HG02885 (cell line): ENCODE data around the gene TIGD7.
A peak's percentile ranks its signal among the peaks of the same experiment; 100 is the strongest.
"Not testable (repeated sequence)": the region's sequence is repeated elsewhere in the genome, so short reads cannot be mapped to it uniquely, and the experiment has no call there.

ENCODE experiments used
- ATAC-seq: cut with Tn5 transposase; IDR thresholded peaks from one replicate; pipeline ENCODE4 v1.9.1; 2021; ENCODE audit warnings: mild to moderate bottlenecking; ENCODE audit not compliant: unreplicated experiment, poor library complexity

TIGD7 gene

DNA sequence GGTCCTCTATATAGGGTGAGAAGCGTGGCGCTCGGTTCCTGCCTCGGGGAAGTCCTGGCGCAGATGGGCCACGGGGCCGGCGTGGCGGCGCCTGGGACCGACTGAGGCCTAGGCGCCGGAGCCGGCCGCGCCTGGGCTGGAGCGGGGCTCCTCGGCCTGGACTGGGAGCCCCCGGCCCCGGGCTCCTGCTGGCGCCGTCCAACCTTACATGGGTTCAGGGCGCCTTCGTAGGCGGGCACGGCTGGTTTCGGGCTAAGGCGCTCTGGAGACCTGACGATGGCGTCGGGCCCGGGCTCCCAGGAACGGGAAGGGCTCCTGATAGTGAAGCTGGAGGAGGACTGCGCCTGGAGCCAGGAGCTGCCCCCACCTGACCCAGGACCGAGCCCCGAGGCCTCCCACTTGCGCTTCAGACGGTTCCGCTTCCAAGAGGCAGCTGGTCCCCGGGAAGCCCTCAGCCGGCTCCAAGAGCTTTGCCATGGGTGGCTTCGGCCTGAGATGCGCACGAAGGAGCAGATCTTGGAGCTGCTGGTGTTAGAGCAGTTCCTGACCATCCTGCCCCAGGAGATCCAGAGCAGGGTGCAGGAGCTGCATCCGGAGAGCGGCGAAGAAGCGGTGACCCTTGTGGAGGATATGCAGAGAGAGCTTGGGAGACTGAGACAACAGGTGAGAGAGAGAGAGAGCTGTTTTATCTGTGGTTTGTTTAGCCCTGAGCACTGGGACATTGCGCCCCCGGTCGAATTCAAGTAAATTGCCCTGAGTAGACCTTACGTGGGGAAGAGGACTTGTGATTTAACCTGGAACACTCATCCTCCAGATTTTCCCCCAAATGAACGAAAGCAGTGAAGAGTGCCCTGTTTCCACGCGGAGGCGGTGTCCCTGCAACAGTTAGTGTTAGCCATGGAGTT lies 21.4 kb downstream of the TIGD7 start:
- peak; percentile 1 for ATAC-seq

DNA sequence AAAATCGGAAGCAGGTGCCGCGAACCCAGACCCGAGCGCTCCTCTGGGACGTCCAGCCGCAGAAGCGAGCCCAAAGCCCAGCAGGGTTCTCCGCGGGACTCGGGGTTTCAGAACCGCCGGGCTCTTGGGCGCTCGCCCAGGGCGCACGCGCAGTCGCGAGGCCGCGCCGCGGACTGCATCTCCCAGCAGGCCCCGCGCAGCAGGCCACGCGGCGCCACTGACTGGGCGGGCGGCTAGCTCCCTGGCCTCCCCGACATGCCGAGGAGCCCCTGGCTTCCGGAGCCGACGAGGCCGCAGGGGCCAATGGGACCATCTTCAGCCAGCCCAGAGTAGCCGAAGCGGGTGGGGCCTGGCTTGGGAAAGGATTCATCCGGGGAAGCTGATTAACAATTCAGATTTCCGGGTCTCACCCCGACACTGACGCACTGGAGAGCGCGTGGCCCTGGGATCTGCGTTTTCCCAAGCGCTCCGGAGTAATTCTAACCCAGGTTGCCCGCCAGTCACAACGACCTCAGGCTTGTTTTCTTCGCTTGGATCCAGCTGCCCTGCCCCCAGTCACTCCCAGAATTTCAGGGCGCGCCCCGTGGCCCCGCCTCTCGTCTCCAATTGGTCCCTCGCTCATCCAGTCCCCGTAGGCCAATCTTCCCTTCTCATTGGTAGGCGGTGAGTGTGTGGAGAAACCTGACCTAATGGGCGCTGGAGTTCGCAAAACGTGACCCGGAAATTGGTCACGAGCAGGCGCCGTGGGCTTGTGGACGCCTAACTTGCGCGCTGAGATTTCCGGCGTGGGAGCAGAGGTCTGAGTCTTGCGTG lies 22.3 kb downstream of the TIGD7 start, which contains the start of gene ZNF263:
Gene ZNF263 (plus strand): TSS at position 762 of the 813 bp plus-strand sequence. CDS start 328 bp downstream, outside the sequence.
- ATAC-seq, result peak; percentile 80

DNA sequence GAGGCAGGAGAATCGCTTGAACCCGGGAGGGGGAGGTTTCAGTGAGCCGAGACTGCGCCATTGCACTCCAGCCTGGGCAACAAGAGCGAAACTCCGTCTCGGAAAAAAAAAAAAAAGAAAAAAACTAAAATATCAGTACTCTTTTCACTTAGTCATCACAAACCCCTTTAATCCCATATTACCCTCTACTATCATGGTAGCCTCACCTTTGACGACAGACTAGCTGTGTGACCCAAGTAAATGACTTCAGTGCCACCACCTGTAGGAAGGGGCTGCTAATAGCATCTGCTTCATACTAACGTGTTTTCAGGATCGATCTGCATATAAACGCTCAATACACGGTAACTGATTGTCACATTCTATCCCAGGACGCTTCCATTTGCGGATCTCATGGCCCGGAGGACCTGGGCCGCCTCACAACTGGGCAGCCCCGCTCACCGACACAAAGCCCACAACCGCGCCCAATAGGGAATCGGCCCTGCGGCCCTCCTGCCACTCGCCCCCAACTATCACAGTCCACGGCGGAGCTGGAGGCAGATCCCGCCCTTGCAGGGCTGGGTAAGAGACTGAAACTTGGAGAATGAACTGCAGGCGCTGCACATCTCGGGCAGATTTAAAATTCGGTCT lies 23.0 kb downstream of the TIGD7 start:
- peak; percentile 13 for ATAC-seq

DNA sequence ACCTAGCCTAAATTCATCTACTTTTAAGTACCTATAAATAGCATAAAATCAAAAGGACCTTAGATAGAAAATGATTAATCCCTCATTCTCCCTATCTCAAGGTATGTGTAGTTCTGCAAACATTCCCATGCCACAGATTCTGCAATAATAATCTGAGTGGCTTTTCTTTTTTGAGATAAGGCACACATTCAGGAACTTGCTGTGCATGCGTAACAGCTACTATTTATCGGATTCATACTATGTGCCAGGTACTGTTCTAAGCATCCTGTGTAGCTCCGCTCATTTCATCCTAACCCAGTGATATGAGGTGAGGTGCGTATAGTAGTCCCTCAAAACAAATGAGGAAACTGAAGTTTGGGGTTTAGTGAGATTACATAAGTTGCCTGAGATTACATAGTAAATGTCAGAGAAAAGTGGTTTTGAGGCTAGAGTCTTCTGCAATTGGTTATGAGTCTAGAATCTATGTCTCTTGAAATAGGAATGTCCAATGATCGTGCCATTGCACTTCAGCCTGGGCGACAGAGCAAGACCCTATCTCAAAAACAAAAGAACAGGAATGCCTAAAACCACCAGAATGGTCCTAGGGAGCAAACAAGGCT lies 23.9 kb downstream of the TIGD7 start:
- no peak for ATAC-seq

DNA sequence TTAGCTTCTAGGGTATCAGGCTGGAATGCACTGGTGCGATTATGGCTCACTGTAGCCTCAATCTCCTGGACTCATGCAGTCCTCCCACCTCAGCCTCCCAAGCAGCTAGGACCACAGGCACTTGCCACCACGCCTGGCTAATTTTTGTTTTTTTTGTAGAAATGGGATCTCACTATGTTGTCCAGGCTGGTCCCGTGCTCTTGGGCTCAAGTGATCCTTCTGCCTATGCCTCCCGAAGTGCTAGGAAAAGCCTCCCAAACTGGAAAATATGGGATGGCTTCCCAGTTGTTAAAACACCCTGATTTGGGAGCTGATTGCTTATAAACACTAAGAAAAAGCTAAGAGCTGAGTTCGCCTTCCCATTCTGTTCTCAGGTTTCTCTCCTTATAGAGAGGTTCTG lies 28.6 kb downstream of the TIGD7 start:
- no peak for ATAC-seq

DNA sequence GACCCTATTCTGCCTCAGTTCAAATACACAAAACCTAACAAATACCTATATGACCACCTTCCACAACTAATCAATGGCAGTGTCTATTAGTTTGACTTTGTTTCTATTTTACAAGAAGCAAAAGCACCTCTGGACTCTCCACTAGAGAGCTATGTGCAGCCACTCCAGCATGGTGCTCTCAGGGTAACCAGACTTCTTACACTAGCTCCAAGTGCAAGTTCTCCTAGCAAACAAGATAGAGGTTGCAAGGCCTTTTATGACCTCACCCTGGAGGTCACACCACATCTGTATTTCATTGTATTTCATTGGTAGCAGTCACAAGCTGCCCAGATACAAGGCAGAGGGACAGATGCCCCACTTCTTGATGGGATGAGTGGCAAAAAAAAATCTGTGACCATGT lies 30.3 kb downstream of the TIGD7 start:
- no peak for ATAC-seq

DNA sequence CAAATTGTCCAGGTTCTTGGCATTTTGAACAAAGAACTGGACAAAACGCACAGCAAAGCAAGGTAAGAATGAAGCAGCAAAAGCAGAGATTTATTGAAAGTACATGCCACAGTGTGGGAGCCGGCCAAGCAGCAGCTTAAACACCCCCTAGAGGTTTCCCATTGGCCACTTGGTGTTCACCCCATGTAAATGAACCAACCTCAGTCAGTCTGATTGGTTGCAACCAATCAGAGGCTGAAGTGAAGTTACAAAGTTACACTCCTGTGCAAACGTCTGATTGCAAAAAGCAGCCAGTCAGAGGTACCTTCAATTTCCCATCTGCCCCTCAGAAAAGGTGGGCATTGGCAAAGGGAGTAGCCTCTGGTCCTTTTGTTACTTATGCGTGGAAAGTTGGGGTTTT lies 30.7 kb downstream of the TIGD7 start:
- no peak for ATAC-seq

DNA sequence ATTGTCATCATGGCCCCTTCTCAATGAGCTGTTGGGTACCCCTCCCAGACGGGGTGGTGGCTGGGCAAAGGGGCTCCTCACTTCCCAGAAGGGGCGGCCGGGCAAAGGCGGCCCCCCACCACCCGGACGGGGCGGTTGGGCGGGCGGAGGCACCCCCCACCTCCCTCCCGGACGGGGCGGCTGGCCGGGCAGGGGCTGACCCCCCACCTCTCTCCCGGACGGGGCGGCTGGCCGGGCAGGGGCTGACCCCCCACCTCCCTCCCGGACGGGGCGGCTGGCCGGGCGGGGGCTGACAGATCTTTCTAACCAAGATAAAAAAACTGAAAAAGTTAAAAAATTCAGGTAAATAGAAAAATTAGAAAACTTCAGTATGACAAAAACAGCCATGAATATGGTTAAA lies 33.9 kb downstream of the TIGD7 start:
- not testable (repeated sequence) for ATAC-seq

DNA sequence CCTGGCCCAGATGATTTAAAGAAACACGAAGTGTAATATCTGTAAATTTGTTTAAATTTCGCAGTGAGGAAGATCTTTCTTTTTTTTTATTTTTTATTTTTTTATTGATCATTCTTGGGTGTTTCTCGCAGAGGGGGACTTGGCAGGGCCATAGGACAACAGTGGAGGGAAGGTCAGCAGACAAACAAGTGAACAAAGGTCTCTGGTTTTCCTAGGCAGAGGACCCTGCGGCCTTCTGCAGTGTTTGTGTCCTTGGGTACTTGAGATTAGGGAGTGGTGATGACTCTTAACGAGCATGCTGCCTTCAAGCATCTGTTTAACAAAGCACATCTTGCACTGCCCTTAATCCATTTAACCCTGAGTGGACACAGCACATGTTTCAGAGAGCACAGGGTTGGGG lies 34.5 kb downstream of the TIGD7 start:
- ATAC-seq, result not testable (repeated sequence)

DNA sequence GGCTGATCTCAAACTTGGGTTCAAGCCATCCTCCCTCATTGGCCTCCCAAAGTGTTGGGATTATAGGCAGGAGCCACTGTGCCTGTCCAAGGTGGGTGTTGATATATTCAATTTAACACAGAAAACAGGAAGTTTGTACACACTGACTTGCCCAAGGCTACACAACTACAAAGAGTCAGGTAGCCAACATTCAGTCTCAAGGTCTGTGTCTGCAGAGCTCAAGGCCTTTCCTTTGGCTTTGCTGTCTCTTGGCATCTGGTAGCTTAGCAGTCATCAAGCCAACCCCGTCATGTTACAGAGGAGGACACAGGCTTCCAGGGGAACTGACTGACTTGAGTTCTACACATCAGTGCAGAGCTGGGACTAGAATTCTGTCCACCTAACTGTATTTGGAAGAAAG lies 36.9 kb downstream of the TIGD7 start:
- no peak for ATAC-seq

DNA sequence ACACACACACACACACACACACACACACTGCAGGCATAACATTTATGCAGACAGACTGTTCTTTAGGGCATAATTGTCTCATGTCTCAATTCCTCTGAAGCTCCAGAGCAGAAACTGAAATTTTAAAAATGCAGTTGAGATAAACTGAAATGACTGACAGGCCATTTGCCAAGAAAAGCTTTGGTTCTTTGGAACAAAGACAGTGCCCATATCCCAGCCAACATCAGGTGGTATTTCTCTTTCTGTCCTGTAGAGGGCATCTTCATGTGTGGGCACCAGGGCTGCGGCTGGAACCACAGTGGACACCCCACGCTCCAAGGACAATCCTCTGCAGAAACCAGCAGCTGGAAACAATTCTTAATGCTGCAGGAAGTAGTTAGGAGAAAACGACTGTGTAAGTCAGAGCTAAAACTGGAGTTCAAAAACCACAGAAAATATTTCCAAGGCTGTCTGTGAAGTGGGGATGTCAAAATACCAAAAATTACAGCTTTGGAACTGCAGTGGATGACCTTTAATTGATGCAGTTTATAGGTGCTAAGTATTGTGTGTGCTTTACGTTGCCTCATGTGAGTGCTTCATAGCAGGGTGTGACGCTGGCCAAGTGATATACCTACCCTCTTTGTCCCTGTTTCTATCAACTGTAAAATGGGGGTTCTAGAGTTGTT lies 38.2 kb downstream of the TIGD7 start:
- no peak for ATAC-seq

DNA sequence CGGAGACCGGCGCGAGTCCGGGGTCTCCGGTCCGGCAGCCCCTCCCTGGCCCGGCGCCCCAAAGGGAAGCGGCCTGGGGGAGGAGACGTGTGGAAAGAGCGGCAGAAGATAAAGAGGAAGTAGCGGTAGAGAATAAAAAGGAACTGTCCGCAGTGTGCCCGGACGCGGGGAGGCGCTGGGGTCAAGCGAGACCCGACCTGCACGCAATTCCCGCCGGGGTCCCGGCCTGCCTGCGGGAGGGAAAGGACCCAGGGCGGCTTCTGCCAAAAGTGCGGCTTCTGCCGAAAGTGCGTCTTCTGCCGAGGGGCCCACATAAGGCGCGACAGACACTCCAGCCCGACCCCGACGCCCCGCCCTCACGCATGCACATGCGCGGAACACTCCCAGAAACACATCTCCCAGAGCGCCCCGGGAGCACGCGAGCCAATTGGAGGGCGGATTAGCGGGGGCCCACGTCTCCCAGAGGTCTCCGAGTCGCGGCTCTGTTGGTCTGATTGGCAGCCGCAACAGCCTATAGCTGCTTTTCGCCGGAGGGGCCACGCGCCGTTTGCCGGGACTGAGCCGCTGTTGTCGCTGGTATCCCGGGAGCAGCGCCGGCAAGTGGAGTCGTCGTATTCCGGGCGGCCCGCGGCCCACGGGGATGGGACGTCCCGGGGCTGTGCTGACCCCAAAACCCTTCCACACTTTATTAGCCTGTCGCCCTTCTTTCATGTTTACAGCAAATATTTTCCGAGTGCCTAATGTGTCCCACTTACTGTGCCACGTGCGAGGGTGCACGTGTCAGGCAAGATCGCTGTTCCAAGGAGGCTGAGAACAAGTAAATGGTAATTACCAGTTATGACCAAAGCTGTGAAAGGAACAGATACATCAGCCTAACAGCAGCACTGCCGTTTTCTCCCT lies 40.8 kb downstream of the TIGD7 start:
- peak; percentile 87 for ATAC-seq

DNA sequence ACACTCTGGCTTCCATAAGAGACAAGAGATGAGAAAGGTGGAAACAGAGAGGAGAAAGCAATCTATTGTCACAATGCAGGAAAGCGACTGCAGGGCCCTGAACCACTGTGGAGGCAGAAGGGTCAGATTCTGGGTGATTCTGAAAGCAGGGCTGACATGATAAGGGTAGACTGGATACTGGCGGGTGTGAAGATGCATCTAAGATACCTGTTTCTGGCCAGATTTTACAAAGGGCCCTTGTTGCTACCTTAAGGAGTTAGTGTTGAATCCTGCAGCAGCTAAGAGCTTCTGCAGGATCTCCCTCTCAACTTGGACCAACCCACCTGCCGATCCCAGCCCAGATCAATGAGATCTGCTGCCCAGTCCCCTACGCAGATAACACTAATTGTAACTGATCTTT lies 42.7 kb downstream of the TIGD7 start:
- no peak for ATAC-seq

DNA sequence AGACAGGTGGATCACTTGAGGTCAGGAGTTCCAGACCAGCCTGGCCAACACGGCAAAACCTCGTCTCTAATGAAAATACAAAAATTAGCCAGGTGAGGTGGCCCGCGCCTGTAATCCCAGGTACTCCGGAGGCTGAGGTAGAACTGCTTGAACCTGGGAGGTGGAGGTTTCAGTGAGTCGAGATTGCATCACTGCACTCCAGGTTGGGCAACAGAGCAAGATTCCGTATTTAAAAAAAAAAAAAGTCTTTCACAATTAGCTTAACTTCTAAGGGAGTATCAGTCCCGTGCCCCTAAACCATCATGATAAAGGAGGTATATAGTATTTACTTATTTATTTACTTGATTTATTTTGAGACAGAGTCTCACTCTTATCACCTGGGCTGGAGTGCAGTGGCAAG lies 45.4 kb downstream of the TIGD7 start:
- ATAC-seq, result no peak

DNA sequence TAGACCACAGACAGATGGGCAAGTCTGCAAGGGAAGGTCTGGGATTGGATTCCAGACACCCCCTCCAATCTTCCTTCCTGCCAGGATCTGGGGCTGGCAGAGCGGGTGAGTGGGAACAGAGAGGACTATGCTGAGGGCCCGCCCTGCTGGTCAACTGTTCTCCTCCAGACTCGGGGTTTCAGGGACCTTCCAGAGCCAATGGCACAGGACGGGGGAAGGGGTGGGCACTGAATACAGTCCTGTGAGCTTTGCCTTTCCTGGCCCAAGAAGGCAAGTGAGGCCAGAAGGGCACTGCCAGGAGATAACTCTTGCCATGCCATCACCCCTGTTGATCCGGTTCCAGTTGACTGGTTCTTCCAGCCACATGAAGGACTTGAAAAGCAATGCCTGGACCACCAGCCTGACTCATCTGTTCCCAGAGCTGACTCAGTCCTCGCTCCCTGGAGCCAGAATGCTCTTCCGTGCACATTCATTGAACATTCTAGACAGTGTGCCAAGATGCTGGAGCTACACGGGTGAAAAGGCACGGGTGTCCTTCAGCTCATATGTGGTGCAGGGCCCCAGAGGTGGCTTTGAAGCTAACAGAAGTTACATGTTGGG lies 48.3 kb downstream of the TIGD7 start:
- ATAC-seq, result no peak

DNA sequence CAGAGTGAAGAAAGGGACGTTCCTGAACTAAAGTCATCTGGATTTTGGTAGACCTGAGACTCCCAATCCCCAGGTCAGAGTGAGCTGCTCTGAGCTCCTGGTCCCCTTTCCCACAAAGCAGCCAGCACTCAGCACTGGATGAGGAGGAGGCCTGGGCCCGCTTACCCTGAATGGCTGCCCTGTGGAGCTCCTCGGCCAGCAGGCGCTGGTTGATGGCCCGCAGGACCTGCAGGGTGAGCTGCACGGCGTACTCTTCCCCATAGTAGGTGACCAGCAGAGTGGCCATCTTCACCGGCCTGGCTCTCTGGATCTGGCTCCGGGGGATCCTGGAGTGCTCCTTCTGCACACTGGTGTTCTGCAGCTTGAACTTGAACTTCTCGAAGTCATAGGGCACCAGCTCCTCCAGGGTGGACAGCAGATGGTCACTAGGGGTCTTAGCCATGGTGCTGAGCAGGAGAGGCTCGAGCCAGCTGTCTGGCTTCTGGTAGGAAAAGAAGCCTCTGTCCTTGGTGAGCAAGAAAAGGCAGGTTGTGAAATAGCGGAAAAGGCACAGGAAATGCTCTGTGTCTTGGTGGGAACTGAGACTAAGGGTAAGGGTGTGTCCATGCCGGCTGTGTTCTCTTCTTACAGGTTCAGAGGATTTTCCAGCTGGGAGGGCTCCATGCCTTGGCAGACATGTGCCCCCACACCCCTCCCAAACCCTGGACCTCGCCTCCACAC lies 48.9 kb downstream of the TIGD7 start, which contains the start of gene MEFV:
Gene MEFV (minus strand): TSS at position 488 of the 720 bp plus-strand sequence. CDS start 46 bp downstream, at position 442.
- no peak for ATAC-seq

DNA sequence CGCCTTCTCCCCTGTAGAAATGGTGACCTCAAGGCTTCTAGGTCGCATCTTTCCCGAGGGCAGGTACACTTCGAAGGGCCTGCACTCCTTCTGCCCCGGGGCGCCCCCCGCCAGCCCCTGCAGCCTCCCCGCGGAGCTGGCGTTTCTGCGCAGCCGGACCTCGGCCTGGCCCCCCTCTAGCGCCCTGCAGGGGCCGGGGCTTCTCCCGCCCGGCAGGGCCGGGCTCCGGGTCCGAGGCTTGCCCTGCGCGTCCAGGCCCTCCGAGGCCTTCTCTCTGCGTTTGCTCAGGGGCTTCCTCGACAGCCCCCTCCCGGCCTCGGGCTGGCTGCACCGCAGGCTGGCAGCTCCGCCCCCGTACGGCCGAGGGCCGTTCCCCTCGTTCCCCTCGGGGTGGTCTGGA lies 50.9 kb downstream of the TIGD7 start:
- ATAC-seq, result no peak

DNA sequence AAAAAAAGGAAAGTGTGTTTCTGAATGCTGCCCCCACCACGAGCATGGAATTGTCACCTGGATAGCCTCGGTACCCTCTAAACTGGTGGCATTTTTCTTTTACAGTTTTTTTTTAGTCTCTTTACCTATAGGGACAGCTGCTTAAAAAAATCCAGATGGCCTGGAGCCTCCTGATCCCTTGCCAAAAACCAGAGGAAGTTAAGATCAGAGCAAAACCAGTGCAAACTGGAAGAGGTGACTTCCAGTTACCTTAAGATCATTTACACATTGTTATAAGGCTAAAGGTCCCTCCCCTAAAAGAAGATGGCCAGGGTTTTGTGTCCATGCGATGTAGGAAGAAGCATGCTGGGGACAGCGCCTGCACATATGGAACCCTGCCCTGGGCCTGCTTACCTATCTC lies 52.3 kb downstream of the TIGD7 start:
- no peak for ATAC-seq
